Activated CD4-positive, alpha-beta T cell treated with anti-CD3 and anti-CD28 coated beads, Interleukin-10, Interleukin-2, amounts not matched to agents 100 ng/mL and 50 ng/mL, durations not matched to agents 16 hours and 8 hours (primary cell): ENCODE data around the gene EHF.
A peak's percentile ranks its signal among the peaks of the same experiment; 100 is the strongest.

Experiments
- DNase-seq: peaks from one replicate; pipeline ENCODE4 v3.0.0-alpha.2; 2020

EHF gene

GRCh38 chr11:34647131-34647530, 26.2 kb downstream of the EHF start:
- DNase-seq = no peak

GRCh38 chr11:34647532-34647931, 26.6 kb downstream of the EHF start:
- no peak for DNase-seq

GRCh38 chr11:34648036-34648435, 27.1 kb downstream of the EHF start:
- no peak for DNase-seq

- no peak for DNase-seq
Observed at GRCh38 chr11:34649597-34649996, 28.7 kb downstream of the EHF start.

GRCh38 chr11:34650528-34650927, 29.6 kb downstream of the EHF start:
- DNase-seq = peak; percentile 94

- no peak for DNase-seq
Observed at GRCh38 chr11:34651551-34651950, 30.7 kb downstream of the EHF start.

- DNase-seq = no peak
Observed at GRCh38 chr11:34652191-34652973, 31.5 kb downstream of the EHF start.

- no peak for DNase-seq
Observed at GRCh38 chr11:34653031-34653430, 32.1 kb downstream of the EHF start.

- DNase-seq = peak; percentile 16
Observed at GRCh38 chr11:34653851-34654482, 33.1 kb downstream of the EHF start.

- DNase-seq = no peak
Observed at GRCh38 chr11:34654483-34655334, 33.8 kb downstream of the EHF start.

- DNase-seq = peak; percentile 31
Observed at GRCh38 chr11:34655335-34656008, 34.6 kb downstream of the EHF start.

- DNase-seq = no peak
Observed at GRCh38 chr11:34656062-34656720, 35.3 kb downstream of the EHF start.

- DNase-seq = no peak
Observed at GRCh38 chr11:34658071-34659015, 37.5 kb downstream of the EHF start.

- DNase-seq = no peak
Observed at GRCh38 chr11:34659096-34659733, 38.3 kb downstream of the EHF start.

GRCh38 chr11:34665077-34665835, 44.4 kb downstream of the EHF start:
- no peak for DNase-seq

GRCh38 chr11:34667810-34668582, 47.1 kb downstream of the EHF start:
- no peak for DNase-seq

GRCh38 chr11:34668583-34669053, 47.7 kb downstream of the EHF start:
- DNase-seq = no peak

- no peak for DNase-seq
Observed at GRCh38 chr11:34669458-34669857, 48.6 kb downstream of the EHF start.

GRCh38 chr11:34671117-34671516, 50.2 kb downstream of the EHF start:
- DNase-seq = no peak
